ENCODE measurements around the gene RPS6KA2.
A peak's percentile ranks its signal among the peaks of the same experiment; 100 is the strongest.
"Not testable (repeated sequence)": the region's sequence is repeated elsewhere in the genome, so short reads cannot be mapped to it uniquely, and the experiment has no call there.

RPS6KA2 gene

GRCh38 chr6:166591961-166592520 lies 35.0 kb downstream of the RPS6KA2 start:
- no peak for DNase-seq (ENCODE audit: low read depth)

GRCh38 chr6:166591026-166591425 lies 36.0 kb downstream of the RPS6KA2 start:
- no peak for DNase-seq (ENCODE audit: low read depth)

- no peak for DNase-seq (ENCODE audit: low read depth)
Observed at GRCh38 chr6:166589786-166590574, 37.1 kb downstream of the RPS6KA2 start.

- no peak for DNase-seq (ENCODE audit: low read depth)
Observed at GRCh38 chr6:166589337-166589731, 37.7 kb downstream of the RPS6KA2 start.

- no peak for DNase-seq (ENCODE audit: low read depth)
Observed at GRCh38 chr6:166588691-166589336, 38.2 kb downstream of the RPS6KA2 start.

GRCh38 chr6:166587631-166588413 lies 39.2 kb downstream of the RPS6KA2 start:
- no peak for DNase-seq (ENCODE audit: low read depth)

GRCh38 chr6:166586424-166587156 lies 40.5 kb downstream of the RPS6KA2 start, which contains the start of gene RAMACL:
TSS of gene RAMACL (minus strand) at chr6:166586678. CDS start at chr6:166586477, 201 bp downstream.
- peak; percentile 20 for DNase-seq (ENCODE audit: low read depth)

- no peak for DNase-seq (ENCODE audit: low read depth)
Observed at GRCh38 chr6:166584853-166585429, 42.1 kb downstream of the RPS6KA2 start.

- DNase-seq (ENCODE audit: low read depth) = no peak
Observed at GRCh38 chr6:166584155-166584554, 42.9 kb downstream of the RPS6KA2 start.

GRCh38 chr6:166583230-166583965 lies 43.7 kb downstream of the RPS6KA2 start:
- DNase-seq (ENCODE audit: low read depth) = no peak

- no peak for DNase-seq (ENCODE audit: low read depth)
Observed at GRCh38 chr6:166582258-166582657, 44.8 kb downstream of the RPS6KA2 start.

GRCh38 chr6:166581801-166582200 lies 45.2 kb downstream of the RPS6KA2 start:
- DNase-seq (ENCODE audit: low read depth) = not testable (repeated sequence)

- DNase-seq (ENCODE audit: low read depth) = no peak
Observed at GRCh38 chr6:166581091-166581511, 46.0 kb downstream of the RPS6KA2 start.

GRCh38 chr6:166580076-166581050 lies 46.7 kb downstream of the RPS6KA2 start:
- no peak for DNase-seq (ENCODE audit: low read depth)

- DNase-seq (ENCODE audit: low read depth) = no peak
Observed at GRCh38 chr6:166579237-166579850, 47.7 kb downstream of the RPS6KA2 start.

GRCh38 chr6:166578536-166579236 lies 48.4 kb downstream of the RPS6KA2 start:
- no peak for DNase-seq (ENCODE audit: low read depth)

- no peak for DNase-seq (ENCODE audit: low read depth)
Observed at GRCh38 chr6:166575205-166575604, 51.8 kb downstream of the RPS6KA2 start.
